HG02981 (cell line): ENCODE data around the gene SORL1-AS1.

Source experiments
- ATAC-seq: cut with Tn5 transposase; IDR thresholded peaks from one replicate; pipeline ENCODE4 v1.9.1; 2021; ENCODE audit warnings: mild to moderate bottlenecking, moderate library complexity; ENCODE audit not compliant: unreplicated experiment

Gene SORL1-AS1

GRCh38 chr11:121406291-121406690 lies 46.5 kb downstream of the SORL1-AS1 start:
- no peak for ATAC-seq

- ATAC-seq, result no peak
Observed at GRCh38 chr11:121405646-121406045, 47.1 kb downstream of the SORL1-AS1 start.

DNA sequence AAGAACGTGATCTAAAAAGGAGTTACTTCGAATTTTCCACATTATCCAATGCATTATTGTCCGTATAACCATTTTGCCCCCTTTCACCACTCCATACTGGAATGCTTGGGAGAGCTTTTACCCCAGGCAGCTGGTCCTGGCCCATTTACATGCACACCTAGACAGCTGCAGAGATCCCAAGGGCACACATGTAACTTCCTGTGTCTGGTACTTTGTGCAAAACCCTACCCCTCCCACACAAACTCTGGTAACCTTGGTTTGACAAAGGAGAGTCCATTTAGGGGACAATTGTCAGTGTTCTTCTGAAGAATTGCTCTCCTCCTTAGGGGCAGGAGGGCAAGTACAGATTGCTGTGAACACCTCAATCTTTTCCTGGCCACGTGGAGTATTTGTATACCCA lies 58.0 kb downstream of the SORL1-AS1 start:
- ATAC-seq, result no peak

- no peak for ATAC-seq
Observed at GRCh38 chr11:121393855-121394254, 58.9 kb downstream of the SORL1-AS1 start.

- no peak for ATAC-seq
Observed at GRCh38 chr11:121391914-121392313, 60.9 kb downstream of the SORL1-AS1 start.

GRCh38 chr11:121389651-121390050 lies 63.1 kb downstream of the SORL1-AS1 start:
- no peak for ATAC-seq
